A673 (cell line): ENCODE results near the gene METTL16. TPM values are rescaled to one million over a fixed set of nuclear protein-coding genes. Genes with fewer than 3 reads are reported as not detected.

Experiments used
- BruUV-seq: library from RNA; stranded (reverse); fragments of 400-500 nt; replicated peaks from 2 replicates; lab custom pipeline; 2021; lab: Mats Ljungman, UMichigan
- CTCF ChIA-PET: fragments of 300-600 bp; sonication (Branson Sonifier 250); formaldehyde crosslinking; loops from one replicate; lab custom pipeline; 2022; ENCODE audit warnings: antibody characterized with exemption; lab: Charles Lee
- POLR2A ChIA-PET: fragments of 300-600 bp; sonication (Branson Sonifier 250); formaldehyde crosslinking; loops from one replicate; lab custom pipeline; 2022; ENCODE audit warnings: antibody characterized with exemption; ENCODE audit not compliant: low non-redundant PET; lab: Charles Lee
- DNase-seq: peaks from one replicate; pipeline ENCODE4 v3.0.0-alpha.2; 2015; ENCODE audit warnings: low spot score
- H3K27ac ChIP-seq: fragments of 200-600 bp; sonication (generic); 2 replicates; pipeline ENCODE4 v1.5.1; 2016; ENCODE audit warnings: mixed run types, low read depth, mild to moderate bottlenecking, mixed read lengths, antibody characterized with exemption, low read length; ENCODE audit not compliant: poor library complexity, severe bottlenecking
- H3K27me3 ChIP-seq: fragments of 200-600 bp; sonication (generic); replicated peaks from 2 replicates; pipeline ENCODE4 v1.6.1; 2017; ENCODE audit warnings: mixed run types, low read depth, mild to moderate bottlenecking, mixed read lengths, antibody characterized with exemption, low read length; ENCODE audit not compliant: insufficient read depth, poor library complexity
- H3K36me3 ChIP-seq: fragments of 200-600 bp; sonication (generic); 2 replicates; pipeline ENCODE4 v1.6.1; 2016; ENCODE audit warnings: mixed run types, mild to moderate bottlenecking, mixed read lengths, antibody characterized with exemption, low read length; ENCODE audit not compliant: insufficient read depth, poor library complexity, severe bottlenecking
- H3K4me1 ChIP-seq: fragments of 200-600 bp; sonication (generic); 2 replicates; pipeline ENCODE4 v1.6.1; 2017; ENCODE audit warnings: mixed run types, mild to moderate bottlenecking, mixed read lengths, antibody characterized with exemption, low read length; ENCODE audit not compliant: insufficient read depth, poor library complexity, severe bottlenecking
- H3K4me3 ChIP-seq: fragments of 200-600 bp; sonication (generic); 2 replicates; pipeline ENCODE4 v1.5.1; 2016; ENCODE audit warnings: low read depth, mixed run types, mild to moderate bottlenecking, mixed read lengths, low read length; ENCODE audit not compliant: poor library complexity, severe bottlenecking
- H3K9me3 ChIP-seq: fragments of 200-600 bp; sonication (generic); 2 replicates; pipeline ENCODE4 v1.6.1; 2016; ENCODE audit warnings: mixed run types, low read depth, mild to moderate bottlenecking, mixed read lengths, antibody characterized with exemption, low read length; ENCODE audit not compliant: poor library complexity, severe bottlenecking
- EZH2 ChIP-seq: fragments of 200-600 bp; sonication (generic); IDR thresholded peaks from 2 replicates; pipeline ENCODE4 v1.6.1; 2017; ENCODE audit warnings: borderline replicate concordance, low read depth, mild to moderate bottlenecking, mixed read lengths, antibody characterized with exemption, low read length; ENCODE audit not compliant: poor library complexity, severe bottlenecking
- intact Hi-C: fragments of 100-400 bp; cut with micrococcal nuclease; formaldehyde crosslinking; loops from one replicate; pipeline ENCODE4 v1.10.0; 2022; ENCODE audit not compliant: unreplicated experiment
- total RNA-seq: library from RNA; stranded (reverse); gene quantifications from 2 replicates; pipeline ENCODE4 v1.2.3, GENCODE V29; 2021
- TF ChIP-seq, protein P1 (sequence below): fragments of 300-800, 200-600 bp; sonication (generic); conservative IDR thresholded peaks from 2 replicates; pipeline ENCODE4 v1.5.1; 2017; ENCODE audit warnings: low read depth, mild to moderate bottlenecking, antibody characterized with exemption, low read length, moderate library complexity, mixed read lengths

Gene METTL16
- total RNA-seq, 1 experiment from 2014 or later = 50.8 TPM

DNA sequence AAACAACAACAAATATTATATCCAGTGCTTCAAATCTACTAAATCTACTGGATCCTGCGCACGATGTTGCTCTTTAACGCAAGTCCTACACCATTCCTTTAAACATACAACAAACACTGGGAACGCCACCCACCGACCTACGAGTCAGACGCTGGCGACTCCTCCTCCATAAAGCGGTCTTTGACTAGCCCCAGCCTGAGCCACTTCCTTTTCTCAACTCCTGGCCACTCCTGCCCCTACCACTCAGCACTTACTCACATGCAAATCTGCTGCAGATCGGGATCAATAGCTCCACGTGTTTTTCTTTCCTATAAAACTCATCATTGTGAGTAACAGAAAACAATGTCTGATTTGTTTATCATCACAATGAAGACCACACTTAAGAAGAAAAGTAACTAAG is 78.0 kb downstream of the METTL16 start:
- Histone ChIP-seq H3K27ac (no peak overlapping the region), H3K9me3 (no peaks in the 10 kb centered on the region), H3K27me3 (no peaks in the 10 kb centered on the region), H3K36me3 (peaks cover 8% of the 10 kb centered on the region), H3K4me1 (no peaks in the 10 kb centered on the region), H3K4me3 (no peak overlapping the region)
- ChIA-PET CTCF (no interaction called here), POLR2A (interaction anchor here (0.6 kb wide), 1 partner anchor 214 kb away, joined by 3 read pairs; no protein-coding TSS in a partner anchor)
- TF ChIP-seq, protein P1, sequence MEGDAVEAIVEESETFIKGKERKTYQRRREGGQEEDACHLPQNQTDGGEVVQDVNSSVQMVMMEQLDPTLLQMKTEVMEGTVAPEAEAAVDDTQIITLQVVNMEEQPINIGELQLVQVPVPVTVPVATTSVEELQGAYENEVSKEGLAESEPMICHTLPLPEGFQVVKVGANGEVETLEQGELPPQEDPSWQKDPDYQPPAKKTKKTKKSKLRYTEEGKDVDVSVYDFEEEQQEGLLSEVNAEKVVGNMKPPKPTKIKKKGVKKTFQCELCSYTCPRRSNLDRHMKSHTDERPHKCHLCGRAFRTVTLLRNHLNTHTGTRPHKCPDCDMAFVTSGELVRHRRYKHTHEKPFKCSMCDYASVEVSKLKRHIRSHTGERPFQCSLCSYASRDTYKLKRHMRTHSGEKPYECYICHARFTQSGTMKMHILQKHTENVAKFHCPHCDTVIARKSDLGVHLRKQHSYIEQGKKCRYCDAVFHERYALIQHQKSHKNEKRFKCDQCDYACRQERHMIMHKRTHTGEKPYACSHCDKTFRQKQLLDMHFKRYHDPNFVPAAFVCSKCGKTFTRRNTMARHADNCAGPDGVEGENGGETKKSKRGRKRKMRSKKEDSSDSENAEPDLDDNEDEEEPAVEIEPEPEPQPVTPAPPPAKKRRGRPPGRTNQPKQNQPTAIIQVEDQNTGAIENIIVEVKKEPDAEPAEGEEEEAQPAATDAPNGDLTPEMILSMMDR = no peak
- no peak for TF ChIP-seq EZH2
- no TSS peak for BruUV-seq
- intact Hi-C loops = no loop called here
- DNase-seq = no peak

DNA sequence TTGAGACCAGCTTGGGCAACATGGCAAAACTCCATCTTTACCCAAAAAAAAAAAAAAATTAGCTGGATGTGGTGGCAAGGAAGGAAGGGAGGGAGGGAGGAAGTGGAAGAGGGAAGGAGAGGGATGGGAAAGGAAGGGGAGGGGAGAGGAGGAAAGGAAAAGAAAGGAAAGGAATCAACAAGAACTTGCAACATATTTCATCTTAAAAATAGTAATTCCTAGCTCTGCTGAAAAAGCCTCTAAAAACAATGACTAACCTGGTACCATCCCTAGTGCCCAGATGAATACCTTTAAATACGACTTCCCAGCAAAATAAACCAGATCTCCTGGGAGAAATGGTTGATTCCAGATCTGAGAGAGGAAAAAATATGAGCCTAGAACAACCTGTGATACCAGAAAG is 83.8 kb downstream of the METTL16 start:
- no peak overlapping the region for H3K4me3 ChIP-seq
- no peaks in the 10 kb centered on the region for H3K27me3 ChIP-seq
- peaks cover 8% of the 10 kb centered on the region for H3K4me1 ChIP-seq
- H3K27ac ChIP-seq = no peak overlapping the region
- no peak for TF ChIP-seq EZH2
- TF ChIP-seq, protein P1 = no peak
- peaks cover 4% of the 10 kb centered on the region for H3K36me3 ChIP-seq
- ChIA-PET CTCF (interaction anchor here (0.5 kb wide), 1 partner anchor 86 kb away, joined by 6 read pairs; no protein-coding TSS in a partner anchor), POLR2A (interaction anchor here (0.6 kb wide), 1 partner anchor 59 kb away, joined by 3 read pairs; no protein-coding TSS in a partner anchor)
- intact Hi-C loops = loop anchor here (10.0 kb wide), 1 partner anchor 247 kb away; no protein-coding TSS in a partner anchor
- BruUV-seq = no TSS peak
- no peaks in the 10 kb centered on the region for H3K9me3 ChIP-seq
- DNase-seq = no peak

DNA sequence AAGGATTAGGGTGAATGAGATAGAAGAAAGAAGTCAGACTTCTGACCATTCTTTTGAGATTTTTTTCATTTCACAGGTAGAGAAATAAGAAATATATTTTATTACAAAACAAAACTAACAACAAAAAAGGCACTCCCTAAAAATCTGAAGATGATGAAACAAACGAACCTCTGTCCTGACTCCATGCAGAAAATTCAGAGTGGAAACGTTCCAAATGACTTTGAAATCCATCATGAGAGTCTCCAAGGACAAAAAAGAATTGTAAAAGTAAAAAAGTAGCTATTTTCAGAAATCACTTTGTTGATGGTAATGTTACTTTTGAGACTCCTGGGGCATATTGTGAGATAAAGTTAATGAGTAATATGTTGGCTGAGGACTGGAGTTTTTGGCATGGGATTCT is 84.5 kb downstream of the METTL16 start:
- ChIA-PET CTCF (no interaction called here), POLR2A (no interaction called here)
- H3K36me3 ChIP-seq = no peaks in the 10 kb centered on the region
- no peak overlapping the region for H3K4me3 ChIP-seq
- no peak for DNase-seq
- intact Hi-C loops = loop anchor here (10.0 kb wide), 1 partner anchor 248 kb away; no protein-coding TSS in a partner anchor
- H3K9me3 ChIP-seq = no peaks in the 10 kb centered on the region
- no peaks in the 10 kb centered on the region for H3K27me3 ChIP-seq
- TF ChIP-seq, protein P1 = no peak
- TF ChIP-seq EZH2 = no peak
- H3K4me1 ChIP-seq = peaks cover 9% of the 10 kb centered on the region
- BruUV-seq = no TSS peak
- H3K27ac ChIP-seq = no peak overlapping the region
